ENCODE measurements around the gene RAB24.
"Not testable (repeated sequence)": the region's sequence is repeated elsewhere in the genome, so short reads cannot be mapped to it uniquely, and the experiment has no call there.

RAB24 gene

GRCh38 chr5:177258711-177259110 lies 44.8 kb downstream of the RAB24 start:
- not testable (repeated sequence) for H3K4me3 ChIP-seq (ENCODE audit: low read length in 2 of 2); H3K27ac ChIP-seq (ENCODE audit: low read length); H3K9me3 ChIP-seq (ENCODE audit: control insufficient read depth in 2 of 2, low read length in 2 of 2); H3K9ac ChIP-seq (ENCODE audit: low read length in 2 of 2); H3K27me3 ChIP-seq (ENCODE audit: control insufficient read depth in 1 of 2, insufficient read depth in 2 of 2, low read length in 2 of 2); H3K4me1 ChIP-seq (ENCODE audit: control insufficient read depth, insufficient read depth, low read length)
- peaks cover 25 to 26% of the 10 kb centered on the region in 2 donors for H3K36me3 ChIP-seq (ENCODE audit: control insufficient read depth in 2 of 2, insufficient read depth in 2 of 2, low read length in 2 of 2)

DNA sequence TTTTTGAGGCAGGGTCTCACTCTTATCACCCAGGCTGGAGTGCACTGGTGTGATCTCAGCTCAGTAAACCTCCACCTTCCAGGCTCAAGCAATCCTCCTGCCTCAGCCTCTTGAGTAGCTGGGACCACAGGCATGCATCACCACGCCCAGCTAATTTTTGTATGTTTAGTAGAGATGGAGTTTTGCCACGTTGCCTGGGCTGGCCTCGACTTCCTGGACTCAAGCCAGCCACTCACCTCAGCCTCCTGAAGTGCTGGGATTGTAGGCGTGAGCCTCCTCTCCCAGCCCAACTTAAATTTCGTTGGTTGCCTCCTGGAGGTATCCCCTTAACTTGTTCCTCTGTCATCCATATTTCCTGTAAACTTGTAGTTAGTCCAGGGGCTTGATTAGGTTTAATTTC lies 47.2 kb downstream of the RAB24 start:
- no peak overlapping the region for H3K4me3 ChIP-seq (ENCODE audit: low read length in 2 of 2)
- H3K9ac ChIP-seq (ENCODE audit: low read length in 2 of 2) = no peak overlapping the region
- no peaks in the 10 kb centered on the region for H3K9me3 ChIP-seq (ENCODE audit: control insufficient read depth in 2 of 2, low read length in 2 of 2)
- H3K27me3 ChIP-seq (ENCODE audit: control insufficient read depth in 1 of 2, insufficient read depth in 2 of 2, low read length in 2 of 2) = no peaks in the 10 kb centered on the region
- no peak overlapping the region for H3K27ac ChIP-seq (ENCODE audit: low read length)
- peaks cover 30 to 31% of the 10 kb centered on the region in 2 donors for H3K36me3 ChIP-seq (ENCODE audit: control insufficient read depth in 2 of 2, insufficient read depth in 2 of 2, low read length in 2 of 2)
- H3K4me1 ChIP-seq (ENCODE audit: control insufficient read depth, insufficient read depth, low read length) = no peaks in the 10 kb centered on the region

GRCh38 chr5:177253252-177253651 lies 50.3 kb downstream of the RAB24 start:
- H3K4me3 ChIP-seq (ENCODE audit: low read length in 2 of 2) = no peak overlapping the region
- no peak overlapping the region for H3K9ac ChIP-seq (ENCODE audit: low read length in 2 of 2)
- H3K9me3 ChIP-seq (ENCODE audit: control insufficient read depth in 2 of 2, low read length in 2 of 2) = no peaks in the 10 kb centered on the region
- peaks cover 22 to 29% of the 10 kb centered on the region in 2 donors for H3K36me3 ChIP-seq (ENCODE audit: control insufficient read depth in 2 of 2, insufficient read depth in 2 of 2, low read length in 2 of 2)
- H3K4me1 ChIP-seq (ENCODE audit: control insufficient read depth, insufficient read depth, low read length) = no peaks in the 10 kb centered on the region
- no peak overlapping the region for H3K27ac ChIP-seq (ENCODE audit: low read length)
- no peaks in the 10 kb centered on the region for H3K27me3 ChIP-seq (ENCODE audit: control insufficient read depth in 1 of 2, insufficient read depth in 2 of 2, low read length in 2 of 2)
